Heart left ventricle (tissue), 16 donors: Measurements from ENCODE around the gene ZNF432. TPM values are rescaled to one million over a fixed set of nuclear protein-coding genes. Genes with fewer than 3 reads are reported as not detected.

Source experiments
- ATAC-seq, 4 donors: fragments of 200-7000 bp; cut with Tn5 transposase; one replicate each; pipeline ENCODE4 v1.9.1; 2020 to 2022; ENCODE audit warnings: moderate library complexity in 4 of 4, mild to moderate bottlenecking in 3 of 4, moderate number of reproducible peaks in 1 of 4
- DNase-seq, 5 donors: peaks; one replicate each; pipeline ENCODE4 v3.0.0-alpha.2; 2020
- H3K27ac ChIP-seq, 12 donors: fragments of 200-600 bp; sonication (generic) in 4 of 12; one replicate each; pipeline versions ENCODE4 v1.5.0 to v1.8.0; 2016 to 2022; ENCODE audit warnings: mild to moderate bottlenecking in 2 of 12
- H3K27me3 ChIP-seq, 9 donors: fragments of 200-600 bp; sonication (generic) in 2 of 9; one replicate each; pipeline versions ENCODE4 v1.5.1 to v1.8.0; 2016 to 2022; ENCODE audit warnings: mild to moderate bottlenecking in 3 of 9
- H3K36me3 ChIP-seq, 9 donors: fragments of 200-600 bp; sonication (generic) in 2 of 9; one replicate each; pipeline versions ENCODE4 v1.5.0 to v1.8.0; 2018 to 2022; ENCODE audit warnings: mild to moderate bottlenecking in 2 of 9
- H3K4me1 ChIP-seq, 12 donors: fragments of 200-600 bp; sonication (generic) in 4 of 12; one replicate each; pipeline versions ENCODE4 v1.5.0 to v1.8.0; 2016 to 2022; ENCODE audit warnings: mild to moderate bottlenecking in 3 of 12
- H3K4me3 ChIP-seq, 12 donors: fragments of 200-600 bp; sonication (generic) in 4 of 12; one replicate each; pipeline versions ENCODE4 v1.5.0 to v1.8.0; 2017 to 2022; ENCODE audit warnings: mild to moderate bottlenecking in 9 of 12, moderate library complexity in 4 of 12
- H3K9me3 ChIP-seq, 12 donors: fragments of 200-600 bp; sonication (generic) in 4 of 12; one replicate each; pipeline versions ENCODE4 v1.5.0 to v1.8.0; 2016 to 2022; ENCODE audit warnings: mild to moderate bottlenecking in 1 of 12
- POLR2A ChIP-seq, 2 donors: fragments of 450-650 bp; IDR thresholded peaks; one replicate each; pipeline ENCODE4 v1.6.1; 2017; ENCODE audit warnings: antibody characterized with exemption in 2 of 2, mild to moderate bottlenecking in 2 of 2, moderate library complexity in 2 of 2
- WGBS, 4 donors: extraction: QIAGEN DNeasy Blood & Tissue Kit in 2 of 4; methylation state at CpG; one replicate each; pipeline versions ENCODE4 v1.1.5 to v1.1.7; 2013 to 2018; 5-methylcytosine and 5-hydroxymethylcytosine counted together
- intact Hi-C, 10 donors: fragments of 100-400 bp; cut with DNase I; formaldehyde crosslinking; loops; one replicate each; pipeline versions ENCODE4 v1.11.1 to v1.14.2; 2022
- polyA plus RNA-seq, 2 donors: library from polyadenylated mRNA; stranded (reverse); fragments of 200-250 nt; gene quantifications; one replicate each; pipeline ENCODE4 v1.2.3, GENCODE V29; 2013
- total RNA-seq, 9 donors: library from RNA; depleted of rRNA in 2 of 9; stranded (reverse); fragments of >200 nt in 2 of 9; fragmentation: NEBNext Ultra II Directional in 3 of 9; extraction: Animal tissue kit (Norgen Biotek cat#: 25700) in 3 of 9; gene quantifications; one replicate each; pipeline versions ENCODE4 v1.1.0 to v1.2.4, GENCODE V29; 2016 to 2023
- TF ChIP-seq, protein P1 (sequence below), 12 donors: fragments of 200-600 bp; sonication (generic) in 4 of 12; IDR thresholded peaks; one replicate each; pipeline versions ENCODE4 v1.5.0 to v1.8.0; 2018 to 2022; ENCODE audit warnings: antibody characterized with exemption in 12 of 12, mild to moderate bottlenecking in 5 of 12
- donor health status: ischemic (EF 13 %, LVEDD 7.1; RV severe dilation, severe dysfunction).
- donor health status: healthy with polysubstance abuse.
- donor health status: DM: no; HTN: yes; CAD: no.
- donor health status: DM: no; HTN: no; CAD: no.
- donor health status: ischemic (EF 25% LVEDD 6.9; RV normal size, moderate dysfunction).
- donor health status: ischemic (EF 25% LVEDD 5.7; RV mildly dilated, moderate dysfunction).
- donor health status: healthy.
- donor health status: DM: yes; HTN: yes; CAD: no.
- donor health status: ischemic (EF 35%, LVEDD 5.7; RV mildly dilated, moderate dysfunction).
- donor health status: nonischemic (EF 11% LVEDD 7.7; RV severe dilation, severe dysfunction).
- donor health status: DM: yes; HTN: yes; CAD: no.
- donor health status: PGD.
- donor health status: ischemic (EF 29% LVEDD 5.4; RV normal size, mild dysfunction).
- donor health status: nonischemic (EF 23%, LVEDD 6.1; RV moderate dilation, normal function).

Gene ZNF432
- total and polyA plus RNA-seq, 11 donors, result 3.4 to 10.9 (median 8.0) TPM

DNA sequence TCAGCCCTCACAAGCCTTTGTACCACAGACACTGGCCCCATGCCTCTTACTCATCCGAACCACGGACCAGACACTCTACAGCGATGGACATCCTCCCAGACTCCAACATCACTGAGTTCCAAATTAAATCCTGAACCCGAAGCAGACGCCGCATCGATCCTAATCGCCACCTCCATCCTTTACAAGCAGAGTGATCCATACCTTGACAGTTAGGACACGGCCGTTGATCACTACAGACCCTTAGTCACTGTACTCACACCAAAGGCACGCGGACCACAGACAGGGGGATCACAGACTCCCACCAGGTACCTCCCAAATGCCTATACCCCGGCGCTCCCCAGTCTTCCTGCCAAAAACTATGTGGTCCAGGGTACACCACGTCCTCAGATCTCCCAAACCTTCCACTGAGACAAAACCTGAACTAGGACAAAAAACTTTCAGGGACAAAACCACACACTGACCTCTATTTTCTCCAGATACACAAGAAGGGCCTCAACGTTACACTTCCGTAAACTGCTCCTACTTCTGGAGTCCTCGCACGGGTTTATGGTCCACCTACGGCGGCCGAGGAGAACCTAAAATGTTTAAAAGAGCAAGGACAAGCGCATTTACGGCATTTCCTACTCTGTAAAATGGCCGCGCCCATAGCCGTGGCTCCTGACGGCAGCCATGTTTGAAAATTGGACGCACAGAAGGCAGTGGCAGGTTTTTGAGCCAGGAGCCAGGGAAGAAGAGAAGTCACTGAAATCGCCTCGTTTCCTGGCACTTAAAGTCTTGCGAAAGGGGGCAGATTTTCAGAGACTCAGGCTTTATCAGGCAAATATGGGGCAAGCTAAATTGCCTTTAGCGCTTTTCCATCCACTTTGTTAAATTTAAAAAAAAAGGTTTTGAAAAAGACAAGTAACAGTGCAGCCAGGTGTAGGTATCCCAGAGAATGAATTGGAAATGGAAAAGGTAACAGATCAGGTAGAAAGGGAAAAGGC is 62.0 kb downstream of the ZNF432 start, which contains the start of gene ZNF350:
Gene ZNF350, minus strand, starts transcription at position 532 of the 983 bp plus-strand sequence. CDS start 12,480 bp downstream, outside the sequence.
- peak within 1 kb of the TSS; percentile 66 to 94 (median 81) for H3K4me3 ChIP-seq
- peaks cover 0 to 7% (median 0%) of the 10 kb centered on the region in 9 donors for H3K36me3 ChIP-seq
- H3K27me3 ChIP-seq, result no peaks in the 10 kb centered on the region
- H3K4me1 ChIP-seq, result peaks cover 0 to 17% (median 12%) of the 10 kb centered on the region in 12 donors
- WGBS, 4 donors, result 2 to 3% (median 2%) methylated on average over 33 of the region's 33 CpGs
- intact Hi-C loops, result loop anchor here in 6 of 10 donors (2.0 to 5.0 kb wide), 4 partner anchors 20 to 99 kb away; partner anchors contain the start of genes ZNF613 (in 4 of the 6) and ZNF577 (in 1 of the 6)
- no peak for TF ChIP-seq POLR2A (IDR thresholded peaks at IDR 0.05)
- TF ChIP-seq, protein P1, sequence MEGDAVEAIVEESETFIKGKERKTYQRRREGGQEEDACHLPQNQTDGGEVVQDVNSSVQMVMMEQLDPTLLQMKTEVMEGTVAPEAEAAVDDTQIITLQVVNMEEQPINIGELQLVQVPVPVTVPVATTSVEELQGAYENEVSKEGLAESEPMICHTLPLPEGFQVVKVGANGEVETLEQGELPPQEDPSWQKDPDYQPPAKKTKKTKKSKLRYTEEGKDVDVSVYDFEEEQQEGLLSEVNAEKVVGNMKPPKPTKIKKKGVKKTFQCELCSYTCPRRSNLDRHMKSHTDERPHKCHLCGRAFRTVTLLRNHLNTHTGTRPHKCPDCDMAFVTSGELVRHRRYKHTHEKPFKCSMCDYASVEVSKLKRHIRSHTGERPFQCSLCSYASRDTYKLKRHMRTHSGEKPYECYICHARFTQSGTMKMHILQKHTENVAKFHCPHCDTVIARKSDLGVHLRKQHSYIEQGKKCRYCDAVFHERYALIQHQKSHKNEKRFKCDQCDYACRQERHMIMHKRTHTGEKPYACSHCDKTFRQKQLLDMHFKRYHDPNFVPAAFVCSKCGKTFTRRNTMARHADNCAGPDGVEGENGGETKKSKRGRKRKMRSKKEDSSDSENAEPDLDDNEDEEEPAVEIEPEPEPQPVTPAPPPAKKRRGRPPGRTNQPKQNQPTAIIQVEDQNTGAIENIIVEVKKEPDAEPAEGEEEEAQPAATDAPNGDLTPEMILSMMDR (IDR thresholded peaks at IDR 0.05), result peak in 1 of 12 donors; percentile 14
- peak within 1 kb of the TSS in 11 of 12 donors; percentile 40 to 82 (median 73) for H3K27ac ChIP-seq
- H3K9me3 ChIP-seq, result peaks cover 0 to 83% (median 28%) of the 10 kb centered on the region in 12 donors
- ATAC-seq (peak; percentile 98 to 100 (median 100)), DNase-seq (peak; percentile 90 to 96 (median 94))

DNA sequence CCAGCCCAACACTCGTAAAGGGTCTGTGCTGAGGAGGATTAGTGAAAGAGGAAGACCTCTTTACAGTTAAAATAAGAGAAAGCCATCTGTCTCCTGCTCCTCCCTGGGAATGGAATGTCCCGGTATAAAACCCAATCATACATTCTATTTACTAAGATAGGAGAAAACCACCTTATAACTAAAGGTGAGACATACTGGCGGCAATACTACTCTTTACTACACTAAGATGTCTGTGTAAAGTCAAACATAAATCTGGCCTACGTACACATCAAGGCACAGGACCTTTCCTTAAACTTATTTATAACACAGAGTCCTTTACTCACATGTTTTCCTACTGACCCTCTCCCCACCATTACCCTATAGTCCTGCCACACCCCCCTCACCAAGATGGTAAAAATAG is 65.3 kb downstream of the ZNF432 start:
- 82 to 89% (median 85%) methylated on average over 4 of the region's 4 CpGs for WGBS, 4 donors
- intact Hi-C loops, result no loop called here
- Histone ChIP-seq H3K4me1 (peaks cover 0 to 17% (median 12%) of the 10 kb centered on the region in 12 donors), H3K27me3 (no peaks in the 10 kb centered on the region), H3K27ac (no peak overlapping the region), H3K4me3 (no peak overlapping the region), H3K9me3 (peaks cover 0 to 83% (median 10%) of the 10 kb centered on the region in 12 donors), H3K36me3 (peaks cover 0 to 30% (median 6%) of the 10 kb centered on the region in 9 donors)
- TF ChIP-seq POLR2A (IDR thresholded peaks at IDR 0.05), result no peak
- TF ChIP-seq, protein P1 (IDR thresholded peaks at IDR 0.05), result no peak
- DNase-seq (no peak), ATAC-seq (no peak)

Other genes with a start within 250 kb of the ZNF432 start
- gene ZNF577, start 160.9 kb downstream of the ZNF432 start, total RNA-seq, result 10 to 100 TPM in 1 of 9 donors, 1 to 10 TPM in 8; 6.2 to 12.8 (median 7.7) TPM
- 1 to 10 TPM; 8.3 to 9.2 TPM for gene ZNF577, start 160.9 kb downstream of the ZNF432 start, polyA plus RNA-seq
- 10 to 100 TPM in 1 of 9 donors, 1 to 10 TPM in 8; 4.6 to 11.9 (median 8.6) TPM for gene ZNF649, start 143.8 kb downstream of the ZNF432 start, total RNA-seq
- gene ZNF649, start 143.8 kb downstream of the ZNF432 start, polyA plus RNA-seq, result 1 to 10 TPM; 2.7 to 7.1 TPM
- gene ZNF613, start 121.4 kb downstream of the ZNF432 start, total RNA-seq, result 1 to 10 TPM; 3.1 to 6.8 (median 4.3) TPM
- gene ZNF613, start 121.4 kb downstream of the ZNF432 start, polyA plus RNA-seq, result 1 to 10 TPM; 2.4 to 5.7 TPM
- 10 to 100 TPM in 1 of 9 donors, 1 to 10 TPM in 8; 3.4 to 10.7 (median 7.6) TPM for gene ZNF350, start 62.0 kb downstream of the ZNF432 start, total RNA-seq
- gene ZNF350, start 62.0 kb downstream of the ZNF432 start, polyA plus RNA-seq, result 1 to 10 TPM; 4.6 to 5.5 TPM
- 10 to 100 TPM in 6 of 9 donors, 1 to 10 TPM in 3; 7.5 to 14.8 (median 10.2) TPM for gene ZNF615, start 40.6 kb downstream of the ZNF432 start, total RNA-seq
- gene ZNF615, start 40.6 kb downstream of the ZNF432 start, polyA plus RNA-seq, result 1 to 10 TPM; 3.9 to 6.4 TPM
- 1 to 10 TPM; 4.6 to 7.9 (median 6.8) TPM for gene ZNF614, start 20.5 kb downstream of the ZNF432 start, total RNA-seq
- gene ZNF614, start 20.5 kb downstream of the ZNF432 start, polyA plus RNA-seq, result 1 to 10 TPM; 2.1 to 5.6 TPM
- 10 to 100 TPM in 3 of 9 donors, 1 to 10 TPM in 6; 6.8 to 12.9 (median 8.5) TPM for gene ZNF841, start 46.9 kb upstream of the ZNF432 start, total RNA-seq
- gene ZNF841, start 46.9 kb upstream of the ZNF432 start, polyA plus RNA-seq, result 1 to 10 TPM; 6.2 to 6.8 TPM
- 10 to 100 TPM in 1 of 9 donors, 1 to 10 TPM in 8; 1.8 to 10.0 (median 6.7) TPM for gene ZNF616, start 91.1 kb upstream of the ZNF432 start, total RNA-seq
- gene ZNF616, start 91.1 kb upstream of the ZNF432 start, polyA plus RNA-seq, result 1 to 10 TPM; 1.7 to 3.4 TPM
- 10 to 100 TPM in 2 of 9 donors, 1 to 10 TPM in 7; 4.1 to 11.0 (median 7.3) TPM for gene ZNF836, start 122.8 kb upstream of the ZNF432 start, total RNA-seq
- 1 to 10 TPM; 3.0 to 4.7 TPM for gene ZNF836, start 122.8 kb upstream of the ZNF432 start, polyA plus RNA-seq
- 100 to 1,000 TPM; 345 to 447 (median 370) TPM for gene PPP2R1A, start 141.2 kb upstream of the ZNF432 start, total RNA-seq
- gene PPP2R1A, start 141.2 kb upstream of the ZNF432 start, polyA plus RNA-seq, result 100 to 1,000 TPM; 258 to 294 TPM
- 10 to 100 TPM in 5 of 9 donors, 1 to 10 TPM in 4; 4.8 to 16.6 (median 10.7) TPM for gene ZNF766, start 220.7 kb upstream of the ZNF432 start, total RNA-seq
- 1 to 10 TPM; 2.9 to 6.4 TPM for gene ZNF766, start 220.7 kb upstream of the ZNF432 start, polyA plus RNA-seq
- gene ZNF480, start 248.3 kb upstream of the ZNF432 start, total RNA-seq, result 10 to 100 TPM in 8 of 9 donors, 1 to 10 TPM in 1; 9.8 to 20.2 (median 13.3) TPM
- 10 to 100 TPM; 10.3 to 16.3 TPM for gene ZNF480, start 248.3 kb upstream of the ZNF432 start, polyA plus RNA-seq